ENCODE results near the gene USP1. TPM values are rescaled to one million over a fixed set of nuclear protein-coding genes. Genes with fewer than 3 reads are reported as not detected.

Gene USP1
- total RNA-seq, 2 experiments from 2014 or later, result 65.9 to 67.1 TPM

- Mint-ChIP-seq H3K27ac (no peak overlapping the region), H3K36me3 (ENCODE audit: low read depth) (peaks cover 12% of the 10 kb centered on the region)
- CTCF ChIA-PET, result interaction anchor here (0.6 to 0.9 kb wide), 3 partner anchors 18 to 236 kb away, joined by 3 read pairs; no protein-coding TSS in a partner anchor
Measured at GRCh38 chr1:62457955-62458354, 21.1 kb downstream of the USP1 start.

GRCh38 chr1:62462370-62462769, 25.5 kb downstream of the USP1 start:
- Mint-ChIP-seq H3K36me3 (ENCODE audit: low read depth) (peaks cover 18% of the 10 kb centered on the region), H3K4me1 (ENCODE audit: low read depth) (no peaks in the 10 kb centered on the region), H3K27ac (no peak overlapping the region), H3K4me3 (no peak overlapping the region), H3K27me3 (ENCODE audit: low read depth) (no peaks in the 10 kb centered on the region), H3K9me3 (no peaks in the 10 kb centered on the region)
- DNase-seq, result no peak
- intact Hi-C loops (cut with micrococcal nuclease), result no loop called here
- CTCF ChIA-PET, result interaction anchor here (0.5 kb wide), 1 partner anchor 44 kb away, joined by 3 read pairs; no protein-coding TSS in a partner anchor

More at GRCh38 chr1:62457955-62458354, 21.1 kb downstream of the USP1 start:
- no peak for DNase-seq
- H3K9me3 Mint-ChIP-seq, result no peaks in the 10 kb centered on the region
- H3K4me1 Mint-ChIP-seq (ENCODE audit: low read depth), result no peaks in the 10 kb centered on the region
- no peaks in the 10 kb centered on the region for H3K27me3 Mint-ChIP-seq (ENCODE audit: low read depth)
- no peak overlapping the region for H3K4me3 Mint-ChIP-seq
- intact Hi-C loops (cut with micrococcal nuclease), result no loop called here

- Mint-ChIP-seq H3K4me1 (ENCODE audit: low read depth) (no peaks in the 10 kb centered on the region), H3K36me3 (ENCODE audit: low read depth) (peaks cover 50% of the 10 kb centered on the region), H3K27me3 (ENCODE audit: low read depth) (no peaks in the 10 kb centered on the region), H3K27ac (no peak overlapping the region), H3K9me3 (peaks cover 9% of the 10 kb centered on the region), H3K4me3 (no peak overlapping the region)
- CTCF ChIA-PET, result no interaction called here
- intact Hi-C loops (cut with micrococcal nuclease), result no loop called here
- no peak for DNase-seq
Measured at GRCh38 chr1:62467092-62467491, 30.2 kb downstream of the USP1 start.

GRCh38 chr1:62476525-62477219, 39.8 kb downstream of the USP1 start:
- CTCF ChIA-PET, result interaction anchor here (0.6 kb wide), 1 partner anchor 291 kb away, joined by 4 read pairs; no protein-coding TSS in a partner anchor

GRCh38 chr1:62481681-62482080, 44.8 kb downstream of the USP1 start:
- intact Hi-C loops (cut with micrococcal nuclease), result no loop called here
- CTCF ChIA-PET, result no interaction called here
- Mint-ChIP-seq H3K27me3 (ENCODE audit: low read depth) (no peaks in the 10 kb centered on the region), H3K9me3 (no peaks in the 10 kb centered on the region), H3K4me1 (ENCODE audit: low read depth) (no peaks in the 10 kb centered on the region), H3K36me3 (ENCODE audit: low read depth) (peaks cover 2% of the 10 kb centered on the region), H3K27ac (no peak overlapping the region), H3K4me3 (no peak overlapping the region)
- no peak for DNase-seq

More at GRCh38 chr1:62476525-62477219, 39.8 kb downstream of the USP1 start:
- DNase-seq, result no peak
- Mint-ChIP-seq H3K4me1 (ENCODE audit: low read depth) (no peaks in the 10 kb centered on the region), H3K36me3 (ENCODE audit: low read depth) (peaks cover 8% of the 10 kb centered on the region), H3K4me3 (no peak overlapping the region), H3K9me3 (no peaks in the 10 kb centered on the region), H3K27ac (no peak overlapping the region), H3K27me3 (ENCODE audit: low read depth) (no peaks in the 10 kb centered on the region)
- intact Hi-C loops (cut with micrococcal nuclease), result no loop called here

- H3K27me3 Mint-ChIP-seq (ENCODE audit: low read depth), result no peaks in the 10 kb centered on the region
- intact Hi-C loops (cut with micrococcal nuclease), result no loop called here
- CTCF ChIA-PET, result no interaction called here
- H3K9me3 Mint-ChIP-seq, result no peaks in the 10 kb centered on the region
- DNase-seq, result no peak
- no peak overlapping the region for H3K4me3 Mint-ChIP-seq
- H3K4me1 Mint-ChIP-seq (ENCODE audit: low read depth), result no peaks in the 10 kb centered on the region
- H3K27ac Mint-ChIP-seq, result no peak overlapping the region
- H3K36me3 Mint-ChIP-seq (ENCODE audit: low read depth), result peaks cover 2% of the 10 kb centered on the region
Measured at GRCh38 chr1:62484824-62485468, 48.1 kb downstream of the USP1 start.

- H3K27ac Mint-ChIP-seq, result no peak overlapping the region
- no peak overlapping the region for H3K4me3 Mint-ChIP-seq
- intact Hi-C loops (cut with micrococcal nuclease), result no loop called here
- no peaks in the 10 kb centered on the region for H3K4me1 Mint-ChIP-seq (ENCODE audit: low read depth)
- H3K27me3 Mint-ChIP-seq (ENCODE audit: low read depth), result no peaks in the 10 kb centered on the region
- no peak for DNase-seq
- CTCF ChIA-PET, result interaction anchor here (1.2 kb wide), 1 partner anchor 12 kb away, joined by 5 read pairs; no protein-coding TSS in a partner anchor
- H3K36me3 Mint-ChIP-seq (ENCODE audit: low read depth), result peaks cover 4% of the 10 kb centered on the region
- no peaks in the 10 kb centered on the region for H3K9me3 Mint-ChIP-seq
Measured at GRCh38 chr1:62487956-62488355, 51.1 kb downstream of the USP1 start.

- Mint-ChIP-seq H3K27me3 (ENCODE audit: low read depth) (no peaks in the 10 kb centered on the region), H3K4me3 (no peak overlapping the region), H3K27ac (no peak overlapping the region), H3K4me1 (ENCODE audit: low read depth) (no peaks in the 10 kb centered on the region), H3K9me3 (no peaks in the 10 kb centered on the region), H3K36me3 (ENCODE audit: low read depth) (peaks cover 6% of the 10 kb centered on the region)
- CTCF ChIA-PET, result interaction anchor here (0.6 kb wide), 1 partner anchor 226 kb away, joined by 3 read pairs; no protein-coding TSS in a partner anchor
- intact Hi-C loops (cut with micrococcal nuclease), result no loop called here
- no peak for DNase-seq
Measured at GRCh38 chr1:62492521-62492920, 55.7 kb downstream of the USP1 start.

- no peaks in the 10 kb centered on the region for H3K9me3 Mint-ChIP-seq
- intact Hi-C loops (cut with micrococcal nuclease), result no loop called here
- peaks cover 6% of the 10 kb centered on the region for H3K36me3 Mint-ChIP-seq (ENCODE audit: low read depth)
- no peak overlapping the region for H3K4me3 Mint-ChIP-seq
- H3K4me1 Mint-ChIP-seq (ENCODE audit: low read depth), result no peaks in the 10 kb centered on the region
- H3K27ac Mint-ChIP-seq, result no peak overlapping the region
- CTCF ChIA-PET, result no interaction called here
- H3K27me3 Mint-ChIP-seq (ENCODE audit: low read depth), result no peaks in the 10 kb centered on the region
- no peak for DNase-seq
Measured at GRCh38 chr1:62493656-62494055, 56.8 kb downstream of the USP1 start.

- no peaks in the 10 kb centered on the region for H3K9me3 Mint-ChIP-seq
- H3K36me3 Mint-ChIP-seq (ENCODE audit: low read depth), result peaks cover 6% of the 10 kb centered on the region
- DNase-seq, result no peak
- intact Hi-C loops (cut with micrococcal nuclease), result no loop called here
- H3K4me1 Mint-ChIP-seq (ENCODE audit: low read depth), result no peaks in the 10 kb centered on the region
- CTCF ChIA-PET, result no interaction called here
- H3K4me3 Mint-ChIP-seq, result no peak overlapping the region
- no peak overlapping the region for H3K27ac Mint-ChIP-seq
- H3K27me3 Mint-ChIP-seq (ENCODE audit: low read depth), result no peaks in the 10 kb centered on the region
Measured at GRCh38 chr1:62494137-62494536, 57.3 kb downstream of the USP1 start.

- Mint-ChIP-seq H3K27ac (no peak overlapping the region), H3K4me1 (ENCODE audit: low read depth) (no peaks in the 10 kb centered on the region), H3K27me3 (ENCODE audit: low read depth) (no peaks in the 10 kb centered on the region), H3K9me3 (no peaks in the 10 kb centered on the region), H3K36me3 (ENCODE audit: low read depth) (no peaks in the 10 kb centered on the region), H3K4me3 (no peak overlapping the region)
- DNase-seq, result no peak
- CTCF ChIA-PET, result interaction anchor here (0.6 to 1.3 kb wide), 3 partner anchors 12 to 246 kb away, joined by 3 to 5 read pairs (median 3); no protein-coding TSS in a partner anchor
- intact Hi-C loops (cut with micrococcal nuclease), result no loop called here
Measured at GRCh38 chr1:62500210-62500609, 63.4 kb downstream of the USP1 start.
